GM12878 (cell line): ENCODE data around the gene AQP2. TPM values are rescaled to one million over a fixed set of nuclear protein-coding genes. Genes with fewer than 3 reads are reported as not detected.

Experiments used
- ATAC-seq: fragments of 200-7000 bp; cut with Tn5 transposase; 3 replicates; pipeline ENCODE4 v1.9.1; 2020; ENCODE audit warnings: mild to moderate bottlenecking, moderate library complexity
- BruUV-seq: library from RNA; stranded (reverse); fragments of 400-500 nt; replicated peaks from 2 replicates; lab custom pipeline; 2021; lab: Mats Ljungman, UMichigan
- CTCF ChIA-PET: fragments of 300-600 bp; sonication (Branson Sonifier 250); formaldehyde crosslinking; extraction: SDS; loops from one replicate; lab custom pipeline; 2021; ENCODE audit warnings: inconsistent platforms; lab: Yijun Ruan, JAX
- POLR2A ChIA-PET: fragments of 350-600 bp; formaldehyde crosslinking; extraction: SDS; loops from one replicate; lab custom pipeline; 2021; ENCODE audit warnings: inconsistent platforms; lab: Charles Lee
- RAD21 ChIA-PET: fragments of 300-600 bp; sonication (Branson Sonifier 250); formaldehyde crosslinking; loops from one replicate; lab custom pipeline; 2023; ENCODE audit warnings: antibody characterized with exemption; ENCODE audit not compliant: unreplicated experiment; lab: Charles Lee
- SMC1A ChIA-PET: fragments of 300-600 bp; sonication (Branson Sonifier 250); formaldehyde crosslinking; loops from one replicate; lab custom pipeline; 2023; ENCODE audit not compliant: unreplicated experiment, uncharacterized antibody; lab: Charles Lee
- DNase-seq: peaks from one replicate; pipeline ENCODE4 v3.0.0-alpha.2; 2011; ENCODE audit warnings: low read depth, low spot score
- FAIRE-seq: peaks from 3 replicates; lab custom pipeline; 2011; peaks lifted over from hg19 to GRCh38; lab: Jason Lieb, UNC
- H2AFZ ChIP-seq: 2 replicates; pipeline ENCODE4 v1.6.0; 2011; ENCODE audit warnings: low read depth, low read length, control low read depth; ENCODE audit not compliant: control insufficient read depth
- H3K27ac ChIP-seq: 2 replicates; pipeline ENCODE4 v1.5.1; 2011; ENCODE audit warnings: control low read depth; ENCODE audit not compliant: control insufficient read depth, insufficient read depth
- H3K27me3 ChIP-seq, 2 experiments: replicated peaks in 1 of 2; 2 replicates each; pipeline versions ENCODE4 v1.6.0 to v1.6.1; 2011; ENCODE audit warnings: low read length in 1 of 2; ENCODE audit not compliant: control insufficient read depth in 2 of 2, insufficient read depth in 2 of 2
- H3K36me3 ChIP-seq, 2 experiments: 2 replicates each; pipeline ENCODE4 v1.5.1; 2011; ENCODE audit warnings: low read length in 1 of 2; ENCODE audit not compliant: control insufficient read depth in 2 of 2, insufficient read depth in 2 of 2
- H3K4me1 ChIP-seq: 2 replicates; pipeline ENCODE4 v1.6.1; 2011; ENCODE audit warnings: mild to moderate bottlenecking, low read length, moderate library complexity, mixed read lengths; ENCODE audit not compliant: control insufficient read depth, insufficient read depth
- H3K4me2 ChIP-seq: 2 replicates; pipeline ENCODE4 v1.6.0; 2011; ENCODE audit warnings: control low read depth; ENCODE audit not compliant: control insufficient read depth, insufficient read depth
- H3K4me3 ChIP-seq: fragments of 200-600 bp; sonication (generic); 2 replicates; pipeline ENCODE4 v1.5.1; 2016
- H3K79me2 ChIP-seq: 2 replicates; pipeline ENCODE4 v1.6.0; 2011; ENCODE audit warnings: low read length; ENCODE audit not compliant: control insufficient read depth, insufficient read depth
- H3K9ac ChIP-seq: 2 replicates; pipeline ENCODE4 v1.8.0; 2011; ENCODE audit warnings: low read length, control low read depth, mixed read lengths; ENCODE audit not compliant: control insufficient read depth, insufficient read depth
- H3K9me3 ChIP-seq: replicated peaks from 3 replicates; pipeline ENCODE4 v1.5.1; 2011; ENCODE audit warnings: mild to moderate bottlenecking, low read length; ENCODE audit not compliant: control insufficient read depth, insufficient read depth
- H4K20me1 ChIP-seq: 2 replicates; pipeline ENCODE4 v1.6.0; 2011; ENCODE audit not compliant: control insufficient read depth, insufficient read depth
- HDGF ChIP-seq: fragments of 450-650 bp; IDR thresholded peaks from 2 replicates; pipeline ENCODE4 v1.6.1; 2016; ENCODE audit warnings: antibody characterized with exemption
- KDM1A ChIP-seq: fragments of 200-600 bp; sonication (generic); IDR thresholded peaks from 2 replicates; pipeline ENCODE4 v1.6.1; 2016; ENCODE audit warnings: borderline replicate concordance
- NFIC ChIP-seq: IDR thresholded peaks from 2 replicates; pipeline ENCODE4 v1.6.1; 2012; ENCODE audit warnings: low read depth, mild to moderate bottlenecking, inconsistent platforms, low read length, moderate library complexity
- PAX8 ChIP-seq: fragments of 450-650 bp; IDR thresholded peaks from 2 replicates; pipeline ENCODE4 v1.6.1; 2017; ENCODE audit warnings: mild to moderate bottlenecking, moderate library complexity
- POLR2AphosphoS5 ChIP-seq: IDR thresholded peaks from 2 replicates; pipeline ENCODE4 v1.6.1; 2011; ENCODE audit warnings: mild to moderate bottlenecking, low read length, inconsistent platforms
- SMAD5 ChIP-seq: IDR thresholded peaks from 2 replicates; pipeline ENCODE4 v1.6.1; 2016; ENCODE audit warnings: antibody characterized with exemption, low read depth
- ZBED1 ChIP-seq: IDR thresholded peaks from 2 replicates; pipeline ENCODE4 v1.6.1; 2016; ENCODE audit warnings: borderline replicate concordance
- ZNF24 ChIP-seq: fragments of 450-650 bp; IDR thresholded peaks from 2 replicates; pipeline ENCODE4 v1.6.1; 2017; ENCODE audit warnings: antibody characterized with exemption, mild to moderate bottlenecking
- WGBS: methylation state at CpG from one replicate; pipeline ENCODE4 v1.1.6; 2016; ENCODE audit warnings: low lambda C conversion rate; ENCODE audit not compliant: insufficient replicate concordance, insufficient coverage; ENCODE audit errors: missing lambda C conversion rate; 5-methylcytosine and 5-hydroxymethylcytosine counted together
- in situ Hi-C: fragments of 300-500 bp; cut with MboI; formaldehyde crosslinking; loops from 9 replicates; pipeline ENCODE4 v1.14.3; 2018; ENCODE audit warnings: mixed read lengths
- intact Hi-C: fragments of 100-400 bp; cut with micrococcal nuclease; formaldehyde crosslinking; loops from one replicate; pipeline ENCODE4 v1.14.2; 2022; ENCODE audit not compliant: unreplicated experiment
- polyA plus RNA-seq, 11 experiments: library from polyadenylated mRNA; depleted of rRNA in 4 of 11; unstranded in 6 of 11; stranded (reverse) in 5 of 11; fragments of >200 nt; fragmentation: Nextera tagmentation in 4 of 11; fragmentation: Illumina TruSeq in 1 of 11; extraction: Ambion mirVana in 4 of 11; extraction: Trizol in 1 of 11; gene quantifications; 1 replicate in 1 of 11; 2 replicates in 10 of 11; pipeline versions ENCODE4 v1.2.1 to v1.2.3, GENCODE V29; 2011 to 2016; ENCODE audit warnings: inconsistent platforms in 2 of 11, missing spikeins in 2 of 11, low read depth in 1 of 11
- total RNA-seq, 4 experiments: library from RNA; depleted of rRNA in 3 of 4; stranded (reverse); fragments of >200 nt in 3 of 4; fragmentation: Illumina TruSeq in 1 of 4; extraction: Trizol in 1 of 4; gene quantifications; 2 replicates each; pipeline versions ENCODE4 v1.2.1 to v1.2.3, GENCODE V29; 2013 to 2021
- TF ChIP-seq, protein P1 (sequence below): fragments of 450-650 bp; formaldehyde crosslinking; IDR thresholded peaks from 2 replicates; pipeline ENCODE4 v1.4.0; 2020; ENCODE audit warnings: mild to moderate bottlenecking, moderate library complexity
- TF ChIP-seq, protein P2 (sequence below): fragments of 450-650 bp; formaldehyde crosslinking; IDR thresholded peaks from 2 replicates; pipeline ENCODE4 v1.5.0; 2022; ENCODE audit warnings: mild to moderate bottlenecking, missing genetic modification characterization
- TF ChIP-seq, protein P3 (sequence below): IDR thresholded peaks from 2 replicates; pipeline ENCODE4 v1.6.1; 2011; ENCODE audit warnings: borderline replicate concordance, low read depth, mild to moderate bottlenecking, moderate library complexity, mixed read lengths, low read length; ENCODE audit not compliant: insufficient read depth; ENCODE audit errors: extremely low read length
- TF ChIP-seq, protein P4 (sequence below), 3 experiments: IDR thresholded peaks in 2 of 3; conservative IDR thresholded peaks in 1 of 3; 2 replicates each; pipeline ENCODE4 v1.5.1; 2011; ENCODE audit warnings: low read depth in 3 of 3, low read length in 3 of 3, mild to moderate bottlenecking in 3 of 3, control low read depth in 2 of 3, moderate library complexity in 2 of 3, inconsistent platforms in 1 of 3, mixed read lengths in 1 of 3; ENCODE audit not compliant: control insufficient read depth in 2 of 3, insufficient read depth in 1 of 3; ENCODE audit errors: extremely low read depth in 1 of 3

The AQP2 gene
- total and polyA plus RNA-seq, 10 of the 15 experiments (the other 5 are each of a cell fraction or from before 2014, with no cell fraction given), result not detected

DNA sequence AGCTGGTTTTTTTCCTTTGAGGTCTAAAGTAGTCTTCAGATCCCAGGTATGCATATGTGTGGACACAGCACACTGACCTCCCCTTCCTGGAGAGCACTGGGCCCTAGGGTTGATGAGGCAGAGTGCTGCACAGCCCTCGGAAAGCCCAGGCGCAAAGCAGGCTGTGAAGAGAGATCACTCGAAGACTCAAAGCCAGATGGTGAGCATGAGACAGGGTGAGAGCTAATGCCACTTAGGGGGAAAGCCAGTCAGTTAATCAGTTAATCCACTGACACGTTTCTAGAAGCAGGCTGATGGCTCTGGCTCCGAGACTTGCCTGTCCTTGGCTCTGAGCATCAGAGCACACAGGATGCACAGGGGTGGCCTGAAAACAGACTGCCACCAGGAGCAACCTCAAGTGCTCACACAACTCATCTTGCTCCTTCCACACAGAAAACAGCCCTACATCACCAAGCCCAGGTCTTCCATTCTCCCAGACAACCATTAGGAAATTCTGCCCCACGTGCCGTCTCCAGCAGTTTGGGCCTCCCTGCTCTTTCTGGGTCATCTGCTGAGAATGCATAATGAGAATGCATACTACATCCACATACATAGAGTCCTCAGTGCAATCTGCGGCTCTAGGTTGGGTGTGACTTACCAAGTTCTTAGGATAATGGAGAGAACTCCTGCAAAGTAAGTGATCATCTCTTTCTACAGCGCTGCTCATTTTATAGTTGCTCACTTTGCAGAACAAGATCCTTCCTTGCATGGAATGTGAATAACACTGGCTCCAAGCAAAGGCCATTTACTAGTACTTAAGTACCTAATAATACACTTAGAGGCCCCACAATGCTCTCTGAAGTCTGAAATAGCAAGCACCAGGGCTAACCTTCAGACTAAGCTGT is 34.2 kb downstream of the AQP2 start:
- H2AFZ ChIP-seq, result no peak overlapping the region
- DNase-seq (no peak), ATAC-seq (no peak), FAIRE-seq (no peak)
- WGBS, result 96% methylated on average over 8 of the region's 9 CpGs
- H3K4me3 ChIP-seq, result no peak overlapping the region
- no peaks in the 10 kb centered on the region for H4K20me1 ChIP-seq
- intact Hi-C loops (no loop called here), in situ Hi-C loops (no loop called here)
- no peak overlapping the region for H3K9ac ChIP-seq
- ChIA-PET CTCF (interaction anchor here (0.5 to 7.7 kb wide), 6 partner anchors 14 to 483 kb away, joined by 3 to 68 read pairs (median 7); no protein-coding TSS in a partner anchor), RAD21 (interaction anchor here (1.3 to 5.5 kb wide), 3 partner anchors 17 to 41 kb away, joined by 3 to 21 read pairs (median 3); partner anchors contain the start of gene RACGAP1), POLR2A (interaction anchor here (0.6 to 1.0 kb wide), 2 partner anchors 36 to 390 kb away, joined by 3 read pairs; no protein-coding TSS in a partner anchor), SMC1A (interaction anchor here (0.8 to 1.1 kb wide), 2 partner anchors 86 to 103 kb away, joined by 3 to 4 read pairs; no protein-coding TSS in a partner anchor)
- H3K27me3 ChIP-seq, result no peaks in the 10 kb centered on the region
- H3K9me3 ChIP-seq, result no peaks in the 10 kb centered on the region
- no peaks in the 10 kb centered on the region for H3K79me2 ChIP-seq
- no TSS peak for BruUV-seq
- H3K27ac ChIP-seq, result no peak overlapping the region
- H3K36me3 ChIP-seq, result peaks cover 1 to 10% of the 10 kb centered on the region in 2 experiments; a peak in 3 of 4 replicates
- H3K4me2 ChIP-seq, result no peak overlapping the region
- no peaks in the 10 kb centered on the region for H3K4me1 ChIP-seq
- no peak for TF ChIP-seq ZBED1
- TF ChIP-seq SMAD5, result no peak
- TF ChIP-seq ZNF24, result no peak
- no peak for TF ChIP-seq NFIC
- TF ChIP-seq, protein P1, sequence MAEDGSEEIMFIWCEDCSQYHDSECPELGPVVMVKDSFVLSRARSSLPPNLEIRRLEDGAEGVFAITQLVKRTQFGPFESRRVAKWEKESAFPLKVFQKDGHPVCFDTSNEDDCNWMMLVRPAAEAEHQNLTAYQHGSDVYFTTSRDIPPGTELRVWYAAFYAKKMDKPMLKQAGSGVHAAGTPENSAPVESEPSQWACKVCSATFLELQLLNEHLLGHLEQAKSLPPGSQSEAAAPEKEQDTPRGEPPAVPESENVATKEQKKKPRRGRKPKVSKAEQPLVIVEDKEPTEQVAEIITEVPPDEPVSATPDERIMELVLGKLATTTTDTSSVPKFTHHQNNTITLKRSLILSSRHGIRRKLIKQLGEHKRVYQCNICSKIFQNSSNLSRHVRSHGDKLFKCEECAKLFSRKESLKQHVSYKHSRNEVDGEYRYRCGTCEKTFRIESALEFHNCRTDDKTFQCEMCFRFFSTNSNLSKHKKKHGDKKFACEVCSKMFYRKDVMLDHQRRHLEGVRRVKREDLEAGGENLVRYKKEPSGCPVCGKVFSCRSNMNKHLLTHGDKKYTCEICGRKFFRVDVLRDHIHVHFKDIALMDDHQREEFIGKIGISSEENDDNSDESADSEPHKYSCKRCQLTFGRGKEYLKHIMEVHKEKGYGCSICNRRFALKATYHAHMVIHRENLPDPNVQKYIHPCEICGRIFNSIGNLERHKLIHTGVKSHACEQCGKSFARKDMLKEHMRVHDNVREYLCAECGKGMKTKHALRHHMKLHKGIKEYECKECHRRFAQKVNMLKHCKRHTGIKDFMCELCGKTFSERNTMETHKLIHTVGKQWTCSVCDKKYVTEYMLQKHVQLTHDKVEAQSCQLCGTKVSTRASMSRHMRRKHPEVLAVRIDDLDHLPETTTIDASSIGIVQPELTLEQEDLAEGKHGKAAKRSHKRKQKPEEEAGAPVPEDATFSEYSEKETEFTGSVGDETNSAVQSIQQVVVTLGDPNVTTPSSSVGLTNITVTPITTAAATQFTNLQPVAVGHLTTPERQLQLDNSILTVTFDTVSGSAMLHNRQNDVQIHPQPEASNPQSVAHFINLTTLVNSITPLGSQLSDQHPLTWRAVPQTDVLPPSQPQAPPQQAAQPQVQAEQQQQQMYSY, result no peak
- TF ChIP-seq KDM1A, result no peak
- TF ChIP-seq, protein P2, sequence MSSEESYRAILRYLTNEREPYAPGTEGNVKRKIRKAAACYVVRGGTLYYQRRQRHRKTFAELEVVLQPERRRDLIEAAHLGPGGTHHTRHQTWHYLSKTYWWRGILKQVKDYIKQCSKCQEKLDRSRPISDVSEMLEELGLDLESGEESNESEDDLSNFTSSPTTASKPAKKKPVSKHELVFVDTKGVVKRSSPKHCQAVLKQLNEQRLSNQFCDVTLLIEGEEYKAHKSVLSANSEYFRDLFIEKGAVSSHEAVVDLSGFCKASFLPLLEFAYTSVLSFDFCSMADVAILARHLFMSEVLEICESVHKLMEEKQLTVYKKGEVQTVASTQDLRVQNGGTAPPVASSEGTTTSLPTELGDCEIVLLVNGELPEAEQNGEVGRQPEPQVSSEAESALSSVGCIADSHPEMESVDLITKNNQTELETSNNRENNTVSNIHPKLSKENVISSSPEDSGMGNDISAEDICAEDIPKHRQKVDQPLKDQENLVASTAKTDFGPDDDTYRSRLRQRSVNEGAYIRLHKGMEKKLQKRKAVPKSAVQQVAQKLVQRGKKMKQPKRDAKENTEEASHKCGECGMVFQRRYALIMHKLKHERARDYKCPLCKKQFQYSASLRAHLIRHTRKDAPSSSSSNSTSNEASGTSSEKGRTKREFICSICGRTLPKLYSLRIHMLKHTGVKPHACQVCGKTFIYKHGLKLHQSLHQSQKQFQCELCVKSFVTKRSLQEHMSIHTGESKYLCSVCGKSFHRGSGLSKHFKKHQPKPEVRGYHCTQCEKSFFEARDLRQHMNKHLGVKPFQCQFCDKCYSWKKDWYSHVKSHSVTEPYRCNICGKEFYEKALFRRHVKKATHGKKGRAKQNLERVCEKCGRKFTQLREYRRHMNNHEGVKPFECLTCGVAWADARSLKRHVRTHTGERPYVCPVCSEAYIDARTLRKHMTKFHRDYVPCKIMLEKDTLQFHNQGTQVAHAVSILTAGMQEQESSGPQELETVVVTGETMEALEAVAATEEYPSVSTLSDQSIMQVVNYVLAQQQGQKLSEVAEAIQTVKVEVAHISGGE (CRISPR knock-in tag), result no peak
- TF ChIP-seq HDGF, result no peak
- TF ChIP-seq, protein P3, sequence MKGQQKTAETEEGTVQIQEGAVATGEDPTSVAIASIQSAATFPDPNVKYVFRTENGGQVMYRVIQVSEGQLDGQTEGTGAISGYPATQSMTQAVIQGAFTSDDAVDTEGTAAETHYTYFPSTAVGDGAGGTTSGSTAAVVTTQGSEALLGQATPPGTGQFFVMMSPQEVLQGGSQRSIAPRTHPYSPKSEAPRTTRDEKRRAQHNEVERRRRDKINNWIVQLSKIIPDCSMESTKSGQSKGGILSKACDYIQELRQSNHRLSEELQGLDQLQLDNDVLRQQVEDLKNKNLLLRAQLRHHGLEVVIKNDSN, result no peak
- TF ChIP-seq PAX8, result no peak
- TF ChIP-seq, protein P4, sequence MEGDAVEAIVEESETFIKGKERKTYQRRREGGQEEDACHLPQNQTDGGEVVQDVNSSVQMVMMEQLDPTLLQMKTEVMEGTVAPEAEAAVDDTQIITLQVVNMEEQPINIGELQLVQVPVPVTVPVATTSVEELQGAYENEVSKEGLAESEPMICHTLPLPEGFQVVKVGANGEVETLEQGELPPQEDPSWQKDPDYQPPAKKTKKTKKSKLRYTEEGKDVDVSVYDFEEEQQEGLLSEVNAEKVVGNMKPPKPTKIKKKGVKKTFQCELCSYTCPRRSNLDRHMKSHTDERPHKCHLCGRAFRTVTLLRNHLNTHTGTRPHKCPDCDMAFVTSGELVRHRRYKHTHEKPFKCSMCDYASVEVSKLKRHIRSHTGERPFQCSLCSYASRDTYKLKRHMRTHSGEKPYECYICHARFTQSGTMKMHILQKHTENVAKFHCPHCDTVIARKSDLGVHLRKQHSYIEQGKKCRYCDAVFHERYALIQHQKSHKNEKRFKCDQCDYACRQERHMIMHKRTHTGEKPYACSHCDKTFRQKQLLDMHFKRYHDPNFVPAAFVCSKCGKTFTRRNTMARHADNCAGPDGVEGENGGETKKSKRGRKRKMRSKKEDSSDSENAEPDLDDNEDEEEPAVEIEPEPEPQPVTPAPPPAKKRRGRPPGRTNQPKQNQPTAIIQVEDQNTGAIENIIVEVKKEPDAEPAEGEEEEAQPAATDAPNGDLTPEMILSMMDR (IDR thresholded peaks at IDR 0.05 in 2 of 3, conservative IDR thresholded peaks at IDR 0.05 in 1 of 3; ENCODE audit: control insufficient read depth in 2 of 3, extremely low read depth in 1 of 3, insufficient read depth in 1 of 3, low read depth in 3 of 3, low read length in 3 of 3), result no peak
- TF ChIP-seq POLR2AphosphoS5, result no peak
